Endothelial cell of umbilical vein (primary cell): Measurements from ENCODE around the gene BRD1. TPM values are rescaled to one million over a fixed set of nuclear protein-coding genes. Genes with fewer than 3 reads are reported as not detected.

Experiments used
- BruUV-seq: library from RNA; stranded (reverse); fragments of 400-500 nt; replicated peaks from 2 replicates; lab custom pipeline; 2021; lab: Mats Ljungman, UMichigan
- CTCF ChIA-PET: fragments of 300-600, 350-600 bp; sonication (Branson Sonifier 250); formaldehyde crosslinking; loops from one replicate; lab custom pipeline; 2021; ENCODE audit warnings: antibody characterized with exemption, inconsistent platforms; lab: Charles Lee
- POLR2A ChIA-PET: fragments of 300-600, 350-600 bp; sonication (Branson Sonifier 250); formaldehyde crosslinking; loops from one replicate; lab custom pipeline; 2021; ENCODE audit warnings: antibody characterized with exemption, inconsistent platforms; lab: Charles Lee
- DNase-seq: peaks from one replicate; pipeline ENCODE4 v3.0.0-alpha.2; 2011; ENCODE audit warnings: low read depth, low spot score
- FAIRE-seq: peaks from 2 replicates; lab custom pipeline; 2011; peaks lifted over from hg19 to GRCh38; lab: Jason Lieb, UNC
- H2AFZ ChIP-seq: 2 replicates; pipeline ENCODE4 v1.6.0; 2012; ENCODE audit warnings: low read depth, low read length, control low read depth, inconsistent platforms
- H3K27ac ChIP-seq: 2 replicates; pipeline ENCODE4 v1.5.1; 2011; ENCODE audit warnings: low read depth, mild to moderate bottlenecking, control low read depth, low read length, moderate library complexity; ENCODE audit not compliant: insufficient read depth
- H3K27me3 ChIP-seq, 2 experiments: 2 replicates each; pipeline versions ENCODE4 v1.6.0 to v1.6.1; 2011; ENCODE audit warnings: low read length in 2 of 2, mixed read lengths in 1 of 2; ENCODE audit not compliant: control insufficient read depth in 2 of 2, insufficient read depth in 2 of 2
- H3K36me3 ChIP-seq, 2 experiments: 2 replicates in 1 of 2; 3 replicates in 1 of 2; pipeline ENCODE4 v1.5.1; 2011; ENCODE audit warnings: low read length in 2 of 2, mild to moderate bottlenecking in 1 of 2, moderate library complexity in 1 of 2; ENCODE audit not compliant: control insufficient read depth in 2 of 2, insufficient read depth in 2 of 2; ENCODE audit errors: extremely low read depth in 1 of 2
- H3K4me1 ChIP-seq: 3 replicates; pipeline ENCODE4 v1.5.1; 2011; ENCODE audit warnings: mild to moderate bottlenecking, low read length; ENCODE audit not compliant: control insufficient read depth, insufficient read depth; ENCODE audit errors: extremely low read depth
- H3K4me2 ChIP-seq: 2 replicates; pipeline ENCODE4 v1.6.1; 2011; ENCODE audit warnings: low read length, control low read depth, mixed read lengths; ENCODE audit not compliant: insufficient read depth
- H3K4me3 ChIP-seq, 3 experiments: fragments of 200-600 bp in 1 of 3; sonication (generic), shearing (Covaris generic) in 1 of 3; replicated peaks in 1 of 3; 2 replicates each; pipeline ENCODE4 v1.5.1; 2011 to 2016; ENCODE audit warnings: control low read depth in 3 of 3, low read length in 3 of 3, mild to moderate bottlenecking in 2 of 3, inconsistent platforms in 1 of 3, low read depth in 1 of 3, moderate library complexity in 1 of 3; ENCODE audit not compliant: insufficient read depth in 1 of 3
- H3K79me2 ChIP-seq: 2 replicates; pipeline ENCODE4 v1.6.0; 2012; ENCODE audit warnings: low read length, inconsistent platforms; ENCODE audit not compliant: control insufficient read depth, insufficient read depth
- H3K9ac ChIP-seq: replicated peaks from 2 replicates; pipeline ENCODE3; 2011; ENCODE audit warnings: low read length, control low read depth; ENCODE audit not compliant: insufficient read depth; ENCODE audit errors: extremely low read depth
- H3K9me1 ChIP-seq: replicated peaks from 3 replicates; pipeline ENCODE4 v1.6.0; 2011; ENCODE audit warnings: mild to moderate bottlenecking, low read length; ENCODE audit not compliant: control insufficient read depth, insufficient read depth; ENCODE audit errors: extremely low read depth
- H3K9me3 ChIP-seq: replicated peaks from 2 replicates; pipeline ENCODE4 v1.5.1; 2012; ENCODE audit warnings: low read length, inconsistent platforms; ENCODE audit not compliant: control insufficient read depth, insufficient read depth
- H4K20me1 ChIP-seq: replicated peaks from 2 replicates; pipeline ENCODE3; 2011; ENCODE audit warnings: mild to moderate bottlenecking, low read length; ENCODE audit not compliant: control insufficient read depth, insufficient read depth; ENCODE audit errors: extremely low read depth
- EZH2 ChIP-seq: IDR thresholded peaks from 2 replicates; pipeline ENCODE4 v1.6.1; 2012; ENCODE audit warnings: borderline replicate concordance, low read depth, mild to moderate bottlenecking, moderate library complexity, low read length, inconsistent platforms; ENCODE audit not compliant: severe bottlenecking
- FOS ChIP-seq: IDR thresholded peaks from 2 replicates; pipeline ENCODE4 v1.6.1; 2011; ENCODE audit warnings: mild to moderate bottlenecking, low read length, moderate library complexity, borderline replicate concordance; ENCODE audit not compliant: insufficient read depth
- GATA2 ChIP-seq: IDR thresholded peaks from 2 replicates; pipeline ENCODE4 v1.7.0; 2011; ENCODE audit warnings: low read depth, mild to moderate bottlenecking, moderate library complexity, mixed read lengths, low read length; ENCODE audit not compliant: insufficient read length, insufficient read depth
- JUN ChIP-seq: IDR thresholded peaks from 2 replicates; pipeline ENCODE4 v1.6.1; 2011; ENCODE audit warnings: borderline replicate concordance, low read depth; ENCODE audit not compliant: insufficient read length, insufficient read depth
- MYC ChIP-seq: IDR thresholded peaks from one replicate; pipeline ENCODE4 v1.6.1; 2011; ENCODE audit warnings: mild to moderate bottlenecking, low read depth, low read length
- POLR2A ChIP-seq: IDR thresholded peaks from 2 replicates; pipeline ENCODE4 v1.6.1; 2012; ENCODE audit warnings: low read depth, mild to moderate bottlenecking, control low read depth, low read length
- POLR2AphosphoS5 ChIP-seq: IDR thresholded peaks from 2 replicates; pipeline ENCODE4 v1.6.1; 2012; ENCODE audit warnings: low read depth, mild to moderate bottlenecking, control low read depth, low read length, moderate library complexity; ENCODE audit not compliant: insufficient read depth
- dilution Hi-C: fragments of 300-500 bp; cut with MboI; formaldehyde crosslinking; loops from one replicate; pipeline ENCODE4 v1.15.0; 2019; ENCODE audit warnings: low sequenced_read_pairs; ENCODE audit not compliant: extremely low pct_ligation_motif_present
- intact Hi-C: fragments of 100-400 bp; cut with micrococcal nuclease; formaldehyde crosslinking; loops from one replicate; pipeline ENCODE4 v1.10.0; 2022
- polyA plus RNA-seq, 4 experiments: library from polyadenylated mRNA; depleted of rRNA in 3 of 4; stranded (reverse) in 3 of 4; unstranded in 1 of 4; fragments of >200 nt; gene quantifications; 2 replicates each; pipeline versions ENCODE4 v1.2.1 to v1.2.3, GENCODE V29; 2011 to 2012; ENCODE audit warnings: missing spikeins in 1 of 4
- total RNA-seq: library from RNA; stranded (reverse); gene quantifications from 2 replicates; pipeline ENCODE4 v1.2.3, GENCODE V29; 2021
- TF ChIP-seq, protein P1 (sequence below), 2 donors: IDR thresholded peaks; 1 replicate in 1 of 2; 2 replicates in 1 of 2; pipeline ENCODE4 v1.5.1; 2011; ENCODE audit warnings: low read length in 2 of 2, mild to moderate bottlenecking in 2 of 2, moderate library complexity in 2 of 2, control low read depth in 1 of 2, inconsistent platforms in 1 of 2, low read depth in 1 of 2; ENCODE audit not compliant: insufficient read depth in 1 of 2; ENCODE audit errors: extremely low read depth in 1 of 2
- TF ChIP-seq, protein P2 (sequence below): IDR thresholded peaks from 2 replicates; pipeline ENCODE4 v1.6.1; 2011; ENCODE audit not compliant: insufficient read depth, insufficient read length

The BRD1 gene
- total and polyA plus RNA-seq, 2 donors (not counting 3 experiments of a cell fraction or from before 2014, with no cell fraction given), result 8.1 to 41.1 TPM

DNA sequence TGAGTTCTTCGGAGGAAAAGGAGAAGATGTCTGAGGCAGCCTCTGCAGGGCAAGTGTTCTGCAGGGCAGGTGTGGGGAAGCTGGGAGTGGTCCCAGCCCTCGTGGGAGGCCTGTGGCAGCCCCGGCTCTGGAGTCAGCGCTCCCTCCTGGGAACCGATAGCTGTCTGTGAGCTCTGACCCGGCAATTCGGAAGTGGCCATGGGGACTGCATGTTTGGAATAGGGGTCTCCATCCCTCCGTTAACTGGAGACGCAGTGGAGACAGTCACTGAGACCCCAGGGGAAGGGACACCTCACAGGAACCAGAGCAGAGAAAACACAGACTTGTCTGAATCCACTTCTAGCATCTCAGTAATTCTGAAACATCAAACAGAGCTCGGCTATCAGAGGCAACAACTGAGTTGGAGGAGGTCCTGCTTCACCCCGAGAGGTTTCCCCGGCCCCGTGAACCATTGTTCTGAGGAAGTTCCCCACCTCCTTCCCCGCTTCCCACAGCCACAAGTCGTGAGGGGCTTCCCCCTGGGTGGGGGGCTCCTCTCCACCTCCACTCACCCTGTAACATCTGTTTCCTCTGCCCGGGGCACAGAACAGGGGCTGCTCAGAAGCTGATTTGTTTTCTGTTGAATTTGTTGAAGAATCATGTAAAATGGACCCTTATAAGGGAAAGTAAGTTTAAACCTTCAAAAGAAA, 99.6 kb downstream of the BRD1 start:
- H3K27me3 ChIP-seq, result peaks cover 5 to 6% of the 10 kb centered on the region in 2 experiments
- TF ChIP-seq, protein P1, sequence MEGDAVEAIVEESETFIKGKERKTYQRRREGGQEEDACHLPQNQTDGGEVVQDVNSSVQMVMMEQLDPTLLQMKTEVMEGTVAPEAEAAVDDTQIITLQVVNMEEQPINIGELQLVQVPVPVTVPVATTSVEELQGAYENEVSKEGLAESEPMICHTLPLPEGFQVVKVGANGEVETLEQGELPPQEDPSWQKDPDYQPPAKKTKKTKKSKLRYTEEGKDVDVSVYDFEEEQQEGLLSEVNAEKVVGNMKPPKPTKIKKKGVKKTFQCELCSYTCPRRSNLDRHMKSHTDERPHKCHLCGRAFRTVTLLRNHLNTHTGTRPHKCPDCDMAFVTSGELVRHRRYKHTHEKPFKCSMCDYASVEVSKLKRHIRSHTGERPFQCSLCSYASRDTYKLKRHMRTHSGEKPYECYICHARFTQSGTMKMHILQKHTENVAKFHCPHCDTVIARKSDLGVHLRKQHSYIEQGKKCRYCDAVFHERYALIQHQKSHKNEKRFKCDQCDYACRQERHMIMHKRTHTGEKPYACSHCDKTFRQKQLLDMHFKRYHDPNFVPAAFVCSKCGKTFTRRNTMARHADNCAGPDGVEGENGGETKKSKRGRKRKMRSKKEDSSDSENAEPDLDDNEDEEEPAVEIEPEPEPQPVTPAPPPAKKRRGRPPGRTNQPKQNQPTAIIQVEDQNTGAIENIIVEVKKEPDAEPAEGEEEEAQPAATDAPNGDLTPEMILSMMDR (IDR thresholded peaks at IDR 0.05; ENCODE audit: extremely low read depth in 1 of 2, insufficient read depth in 1 of 2, low read depth in 1 of 2, low read length in 2 of 2), result no peak
- TF ChIP-seq, protein P2, sequence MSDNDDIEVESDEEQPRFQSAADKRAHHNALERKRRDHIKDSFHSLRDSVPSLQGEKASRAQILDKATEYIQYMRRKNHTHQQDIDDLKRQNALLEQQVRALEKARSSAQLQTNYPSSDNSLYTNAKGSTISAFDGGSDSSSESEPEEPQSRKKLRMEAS, result no peak
- TF ChIP-seq FOS, result no peak
- TF ChIP-seq GATA2, result no peak
- TF ChIP-seq JUN, result no peak
- TF ChIP-seq MYC, result no peak
- TF ChIP-seq POLR2AphosphoS5, result no peak
- no peak for TF ChIP-seq POLR2A
- TF ChIP-seq EZH2, result no peak
- no peak overlapping the region for H2AFZ ChIP-seq
- peaks cover 8% of the 10 kb centered on the region for H3K4me1 ChIP-seq
- no peaks in the 10 kb centered on the region for H4K20me1 ChIP-seq
- no peak overlapping the region for H3K4me2 ChIP-seq
- no peaks in the 10 kb centered on the region for H3K9me1 ChIP-seq
- dilution Hi-C loops, result no loop called here
- ChIA-PET POLR2A (no interaction called here), CTCF (interaction anchor here (1.1 kb wide), 1 partner anchor 95 kb away, joined by 3 read pairs; no protein-coding TSS in a partner anchor)
- BruUV-seq, result no TSS peak
- no peak for FAIRE-seq
- no peak for DNase-seq
- H3K79me2 ChIP-seq, result no peaks in the 10 kb centered on the region
- intact Hi-C loops, result loop anchor here (10.0 kb wide), 2 partner anchors 423 to 1153 kb away; no protein-coding TSS in a partner anchor
- H3K36me3 ChIP-seq, result no peaks in the 10 kb centered on the region
- H3K9ac ChIP-seq, result no peak overlapping the region
- H3K4me3 ChIP-seq, result no peak overlapping the region
- H3K27ac ChIP-seq, result no peak overlapping the region
- no peaks in the 10 kb centered on the region for H3K9me3 ChIP-seq
